GM18868 (cell line): ENCODE measurements around the gene OPTN.
"Not testable (repeated sequence)": the region's sequence is repeated elsewhere in the genome, so short reads cannot be mapped to it uniquely, and the experiment has no call there.

Experiments
- ATAC-seq: cut with Tn5 transposase; IDR thresholded peaks from one replicate; pipeline ENCODE4 v1.9.1; 2021; ENCODE audit warnings: mild to moderate bottlenecking, moderate library complexity; ENCODE audit not compliant: unreplicated experiment

The OPTN gene

GRCh38 chr10:13099666-13100348 is at the start of gene OPTN:
TSS of gene OPTN (plus strand) at chr10:13100163. CDS start at chr10:13109123, 8,960 bp downstream.
- ATAC-seq = peak; percentile 73

GRCh38 chr10:13051126-13051694 is 48.8 kb upstream of the OPTN start:
- no peak for ATAC-seq

GRCh38 chr10:13053208-13053607 is 46.8 kb upstream of the OPTN start:
- ATAC-seq = not testable (repeated sequence)

GRCh38 chr10:13053794-13054462 is 46.0 kb upstream of the OPTN start:
- ATAC-seq = no peak

- no peak for ATAC-seq
Observed at GRCh38 chr10:13054844-13055243, 45.1 kb upstream of the OPTN start.

GRCh38 chr10:13056456-13057077 is 43.4 kb upstream of the OPTN start:
- ATAC-seq = no peak

GRCh38 chr10:13062803-13063202 is 37.2 kb upstream of the OPTN start:
- ATAC-seq = no peak

- ATAC-seq = no peak
Observed at GRCh38 chr10:13066527-13066926, 33.4 kb upstream of the OPTN start.

- no peak for ATAC-seq
Observed at GRCh38 chr10:13067431-13067830, 32.5 kb upstream of the OPTN start.

- ATAC-seq = no peak
Observed at GRCh38 chr10:13068071-13068470, 31.9 kb upstream of the OPTN start.

- no peak for ATAC-seq
Observed at GRCh38 chr10:13068484-13068883, 31.5 kb upstream of the OPTN start.

- ATAC-seq = no peak
Observed at GRCh38 chr10:13072339-13072738, 27.6 kb upstream of the OPTN start.

GRCh38 chr10:13074563-13075451 is 25.2 kb upstream of the OPTN start:
- ATAC-seq = no peak

GRCh38 chr10:13078912-13079775 is 20.8 kb upstream of the OPTN start:
- ATAC-seq = no peak

GRCh38 chr10:13079776-13080050 is 20.2 kb upstream of the OPTN start:
- ATAC-seq = no peak

GRCh38 chr10:13080643-13081042 is 19.3 kb upstream of the OPTN start:
- ATAC-seq = no peak

GRCh38 chr10:13083700-13084099 is 16.3 kb upstream of the OPTN start:
- ATAC-seq = not testable (repeated sequence)

- no peak for ATAC-seq
Observed at GRCh38 chr10:13086056-13086455, 13.9 kb upstream of the OPTN start.

GRCh38 chr10:13087601-13087985 is 12.4 kb upstream of the OPTN start:
- ATAC-seq = no peak

- ATAC-seq = no peak
Observed at GRCh38 chr10:13087986-13088618, 11.9 kb upstream of the OPTN start.
